Measurements from ENCODE around the gene PCNP. TPM values are rescaled to one million over a fixed set of nuclear protein-coding genes. Genes with fewer than 3 reads are reported as not detected.

The PCNP gene
- total and polyA plus RNA-seq, 9 of the 15 experiments (the other 6 are each of a cell fraction or from before 2014, with no cell fraction given): 54.3 to 170 (median 150) TPM

DNA sequence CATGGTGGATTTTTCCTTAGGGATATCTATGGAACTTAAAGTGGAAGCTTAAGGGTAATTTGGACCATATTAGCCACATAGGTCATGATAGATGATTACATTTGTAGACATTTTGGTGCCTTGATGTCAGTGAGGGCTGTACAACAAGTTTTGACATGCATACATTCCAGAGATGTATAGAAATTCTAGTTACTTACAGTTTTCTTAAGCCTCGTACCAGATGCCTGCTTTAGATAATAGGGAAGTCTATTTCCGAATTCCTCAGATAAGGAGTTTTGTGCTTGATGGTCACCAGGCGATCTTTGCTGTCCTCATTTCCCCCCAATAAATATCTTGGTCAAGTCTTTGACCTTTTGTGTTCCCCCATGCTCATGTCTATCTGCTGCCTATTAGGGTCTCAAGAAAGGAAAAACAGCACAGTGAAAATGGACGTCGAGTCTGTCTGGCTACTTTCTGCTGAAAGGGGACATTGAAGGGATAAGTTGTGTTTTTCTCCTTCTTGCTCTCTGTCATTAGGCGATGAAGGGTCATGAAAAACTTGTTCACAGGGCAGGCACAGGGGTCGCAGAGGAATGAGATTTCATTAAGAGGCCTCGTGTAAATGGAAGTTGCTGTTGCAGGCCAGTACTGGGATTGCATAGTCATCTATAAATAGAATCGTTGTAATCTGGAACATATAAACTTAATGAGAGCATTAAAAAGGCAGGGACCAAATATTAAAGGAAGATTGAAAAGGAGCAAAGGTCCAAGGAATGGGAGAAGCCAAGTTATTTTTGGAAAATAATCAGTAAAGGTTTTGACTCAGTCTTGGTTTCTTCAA, 41.0 kb upstream of the PCNP start (continued):
- TF ChIP-seq NR1H2 (CRISPR knock-in tag; IDR thresholded peaks at IDR 0.05): no peak
- TF ChIP-seq KAT7 (CRISPR knock-in tag; IDR thresholded peaks at IDR 0.05; ENCODE audit: borderline replicate concordance): no peak
- TF ChIP-seq NFRKB (IDR thresholded peaks at IDR 0.05; ENCODE audit: low read depth): 0 out of 2 replicates have a peak, but pooled peaks have one; percentile 38
- TF ChIP-seq ZBTB11 (CRISPR knock-in tag; IDR thresholded peaks at IDR 0.05): 0 out of 6 replicates have a peak, but pooled peaks of 1 of the 3 experiments have one; percentile 10
- TF ChIP-seq FUS (optimal IDR thresholded peaks at IDR 0.05; ENCODE audit: low read depth, low read length): no peak
- TF ChIP-seq SIN3B (IDR thresholded peaks at IDR 0.05; ENCODE audit: low read depth): no peak
- no peak for TF ChIP-seq ZNF239 (CRISPR knock-in tag; IDR thresholded peaks at IDR 0.05)
- TF ChIP-seq ZNF311 (CRISPR knock-in tag; IDR thresholded peaks at IDR 0.05): 0 out of 2 replicates have a peak, but pooled peaks have one; percentile 50
- TF ChIP-seq POLR3A (IDR thresholded peaks at IDR 0.05; ENCODE audit: borderline replicate concordance, extremely low read depth, insufficient read depth, insufficient read length): no peak
- TF ChIP-seq EP300 (IDR thresholded peaks at IDR 0.05; ENCODE audit: low read length): peak; percentile 74; the same call in 1 of the 2 replicates
- 0 out of 2 replicates have a peak, but pooled peaks have one; percentile 5 for TF ChIP-seq MAFG (tag; conservative IDR thresholded peaks at IDR 0.05)
- TF ChIP-seq ILF3 (IDR thresholded peaks at IDR 0.05; ENCODE audit: borderline replicate concordance): no peak
- TF ChIP-seq TSC22D4 (tag; IDR thresholded peaks at IDR 0.05): no peak
- no peak for TF ChIP-seq NR2C1 (IDR thresholded peaks at IDR 0.05)
- TF ChIP-seq NR2C1 (tag; IDR thresholded peaks at IDR 0.05): no peak
- TF ChIP-seq, protein P1, sequence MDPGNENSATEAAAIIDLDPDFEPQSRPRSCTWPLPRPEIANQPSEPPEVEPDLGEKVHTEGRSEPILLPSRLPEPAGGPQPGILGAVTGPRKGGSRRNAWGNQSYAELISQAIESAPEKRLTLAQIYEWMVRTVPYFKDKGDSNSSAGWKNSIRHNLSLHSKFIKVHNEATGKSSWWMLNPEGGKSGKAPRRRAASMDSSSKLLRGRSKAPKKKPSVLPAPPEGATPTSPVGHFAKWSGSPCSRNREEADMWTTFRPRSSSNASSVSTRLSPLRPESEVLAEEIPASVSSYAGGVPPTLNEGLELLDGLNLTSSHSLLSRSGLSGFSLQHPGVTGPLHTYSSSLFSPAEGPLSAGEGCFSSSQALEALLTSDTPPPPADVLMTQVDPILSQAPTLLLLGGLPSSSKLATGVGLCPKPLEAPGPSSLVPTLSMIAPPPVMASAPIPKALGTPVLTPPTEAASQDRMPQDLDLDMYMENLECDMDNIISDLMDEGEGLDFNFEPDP (CRISPR knock-in tag; IDR thresholded peaks at IDR 0.05): peak; percentile 52; the same call in 1 of the 2 replicates
- TF ChIP-seq ZNF668 (CRISPR knock-in tag; IDR thresholded peaks at IDR 0.05): 0 out of 2 replicates have a peak, but pooled peaks have one; percentile 8
- TF ChIP-seq, protein P2, sequence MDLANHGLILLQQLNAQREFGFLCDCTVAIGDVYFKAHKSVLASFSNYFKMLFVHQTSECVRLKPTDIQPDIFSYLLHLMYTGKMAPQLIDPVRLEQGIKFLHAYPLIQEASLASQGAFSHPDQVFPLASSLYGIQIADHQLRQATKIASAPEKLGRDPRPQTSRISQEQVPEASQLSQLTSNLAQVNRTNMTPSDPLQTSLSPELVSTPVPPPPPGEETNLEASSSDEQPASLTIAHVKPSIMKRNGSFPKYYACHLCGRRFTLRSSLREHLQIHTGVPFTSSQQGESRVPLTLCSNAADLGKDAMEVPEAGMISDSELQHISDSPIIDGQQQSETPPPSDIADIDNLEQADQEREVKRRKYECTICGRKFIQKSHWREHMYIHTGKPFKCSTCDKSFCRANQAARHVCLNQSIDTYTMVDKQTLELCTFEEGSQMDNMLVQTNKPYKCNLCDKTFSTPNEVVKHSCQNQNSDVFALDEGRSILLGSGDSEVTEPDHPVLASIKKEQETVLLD (IDR thresholded peaks at IDR 0.05): 0 out of 2 replicates have a peak, but pooled peaks have one; percentile 13
- TF ChIP-seq PHB (CRISPR knock-in tag; IDR thresholded peaks at IDR 0.05): no peak
- peak; percentile 64 for TF ChIP-seq TEAD4 (IDR thresholded peaks at IDR 0.05; ENCODE audit: low read length)
- no peak for TF ChIP-seq TEAD4 (CRISPR knock-in tag; IDR thresholded peaks at IDR 0.05; ENCODE audit: borderline replicate concordance)
- TF ChIP-seq SMAD4 (CRISPR knock-in tag; conservative IDR thresholded peaks at IDR 0.05): peak; percentile 44; the same call in 1 of the 2 replicates

All from K562 (cell line).